Tibial nerve (tissue), 4 donors: Measurements from ENCODE around the gene ICE1.

Experiments
- CTCF ChIP-seq, 5 experiments: fragments of 200-600 bp in 3 of 5; fragments of 450-650 bp in 2 of 5; sonication (generic) in 3 of 5; IDR thresholded peaks; one replicate each; pipeline ENCODE4 v1.5.1; 2016 to 2019; ENCODE audit warnings: antibody characterized with exemption in 5 of 5, mild to moderate bottlenecking in 3 of 5, moderate library complexity in 2 of 5
- EP300 ChIP-seq, 2 donors: sonication (generic); formaldehyde crosslinking; IDR thresholded peaks; one replicate each; pipeline ENCODE4 v1.6.1; 2017; ENCODE audit warnings: antibody characterized with exemption in 2 of 2, mild to moderate bottlenecking in 1 of 2
- POLR2A ChIP-seq, 2 donors: fragments of 450-650 bp; IDR thresholded peaks; one replicate each; pipeline ENCODE4 v1.6.1; 2017; ENCODE audit warnings: antibody characterized with exemption in 2 of 2, mild to moderate bottlenecking in 2 of 2, moderate library complexity in 2 of 2

GRCh38 chr5:5386329-5386728 lies 36.1 kb upstream of the ICE1 start:
- TF ChIP-seq CTCF (IDR thresholded peaks at IDR 0.05) (no peak), POLR2A (IDR thresholded peaks at IDR 0.05) (no peak), EP300 (IDR thresholded peaks at IDR 0.05) (no peak)
